Measurements from ENCODE around the gene VSTM4. TPM values are rescaled to one million over a fixed set of nuclear protein-coding genes. Genes with fewer than 3 reads are reported as not detected.

VSTM4 gene
- total RNA-seq, 4 donors from 2014 or later: 1.8 to 4.0 (median 2.6) TPM

GRCh38 chr10:48996329-48996728 lies 119.0 kb downstream of the VSTM4 start:
- no peak overlapping the region for H3K4me3 ChIP-seq
- intact Hi-C loops (cut with DNase I; ENCODE audit: low total_unique reads) (no loop called here), in situ Hi-C loops (cut with MboI; ENCODE audit: low sequenced_read_pairs in 4 of 4) (loop anchor here (25.0 kb wide), 3 partner anchors 366 to 516 kb away; partner anchors contain the start of gene DRGX (in 2 of the 4))
- no peaks in the 10 kb centered on the region for H3K36me3 ChIP-seq
- DNase-seq (no peak), ATAC-seq (no peak)
- TF ChIP-seq, protein P1, sequence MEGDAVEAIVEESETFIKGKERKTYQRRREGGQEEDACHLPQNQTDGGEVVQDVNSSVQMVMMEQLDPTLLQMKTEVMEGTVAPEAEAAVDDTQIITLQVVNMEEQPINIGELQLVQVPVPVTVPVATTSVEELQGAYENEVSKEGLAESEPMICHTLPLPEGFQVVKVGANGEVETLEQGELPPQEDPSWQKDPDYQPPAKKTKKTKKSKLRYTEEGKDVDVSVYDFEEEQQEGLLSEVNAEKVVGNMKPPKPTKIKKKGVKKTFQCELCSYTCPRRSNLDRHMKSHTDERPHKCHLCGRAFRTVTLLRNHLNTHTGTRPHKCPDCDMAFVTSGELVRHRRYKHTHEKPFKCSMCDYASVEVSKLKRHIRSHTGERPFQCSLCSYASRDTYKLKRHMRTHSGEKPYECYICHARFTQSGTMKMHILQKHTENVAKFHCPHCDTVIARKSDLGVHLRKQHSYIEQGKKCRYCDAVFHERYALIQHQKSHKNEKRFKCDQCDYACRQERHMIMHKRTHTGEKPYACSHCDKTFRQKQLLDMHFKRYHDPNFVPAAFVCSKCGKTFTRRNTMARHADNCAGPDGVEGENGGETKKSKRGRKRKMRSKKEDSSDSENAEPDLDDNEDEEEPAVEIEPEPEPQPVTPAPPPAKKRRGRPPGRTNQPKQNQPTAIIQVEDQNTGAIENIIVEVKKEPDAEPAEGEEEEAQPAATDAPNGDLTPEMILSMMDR (IDR thresholded peaks at IDR 0.05 in 4 of 5, conservative IDR thresholded peaks at IDR 0.05 in 1 of 5): no peak
- no peak for TF ChIP-seq POLR2A (IDR thresholded peaks at IDR 0.05)
- no peaks in the 10 kb centered on the region for H3K9me3 ChIP-seq
- H3K4me1 ChIP-seq: no peaks in the 10 kb centered on the region
- H3K27ac ChIP-seq: no peak overlapping the region
- H3K27me3 ChIP-seq: no peaks in the 10 kb centered on the region

GRCh38 chr10:48993627-48994026 lies 121.7 kb downstream of the VSTM4 start:
- in situ Hi-C loops (cut with MboI; ENCODE audit: low sequenced_read_pairs in 4 of 4) (loop anchor here (25.0 kb wide), 3 partner anchors 369 to 519 kb away; partner anchors contain the start of gene DRGX (in 2 of the 4)), intact Hi-C loops (cut with DNase I; ENCODE audit: low total_unique reads) (no loop called here)
- DNase-seq (no peak), ATAC-seq (no peak)
- no peaks in the 10 kb centered on the region for H3K4me1 ChIP-seq
- TF ChIP-seq, protein P1 (IDR thresholded peaks at IDR 0.05 in 4 of 5, conservative IDR thresholded peaks at IDR 0.05 in 1 of 5): no peak
- no peaks in the 10 kb centered on the region for H3K9me3 ChIP-seq
- no peaks in the 10 kb centered on the region for H3K27me3 ChIP-seq
- no peak overlapping the region for H3K27ac ChIP-seq
- H3K36me3 ChIP-seq: no peaks in the 10 kb centered on the region
- no peak overlapping the region for H3K4me3 ChIP-seq

DNA sequence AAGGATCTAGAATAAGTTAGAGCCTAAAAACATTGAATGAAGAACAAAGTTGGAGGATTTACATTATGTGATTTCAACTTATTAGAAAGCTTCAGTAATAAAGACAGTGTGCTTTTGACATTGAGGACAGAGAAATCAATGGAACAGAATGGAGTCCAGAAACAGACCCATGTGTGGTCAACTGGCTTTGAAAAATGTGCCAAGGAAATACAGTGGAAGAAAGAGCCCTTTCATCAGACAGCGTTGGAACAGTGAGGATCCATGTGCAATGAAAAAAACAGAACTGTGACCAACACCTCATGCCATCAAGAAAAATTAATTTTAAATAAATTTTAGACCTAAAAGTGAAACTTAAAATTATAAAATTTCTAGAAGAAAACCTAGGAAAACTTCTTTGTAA lies 125.1 kb downstream of the VSTM4 start:
- DNase-seq: no peak
- Histone ChIP-seq H3K27ac (no peak overlapping the region), H3K9me3 (no peaks in the 10 kb centered on the region), H3K4me1 (no peaks in the 10 kb centered on the region), H3K27me3 (no peaks in the 10 kb centered on the region), H3K4me3 (no peak overlapping the region), H3K36me3 (no peaks in the 10 kb centered on the region)
- ATAC-seq: no peak
- intact Hi-C loops (cut with DNase I; ENCODE audit: low total_unique reads): no loop called here
- TF ChIP-seq, protein P1 (IDR thresholded peaks at IDR 0.05 in 4 of 5, conservative IDR thresholded peaks at IDR 0.05 in 1 of 5): no peak
- TF ChIP-seq POLR2A (IDR thresholded peaks at IDR 0.05): no peak
- in situ Hi-C loops (cut with MboI; ENCODE audit: low sequenced_read_pairs in 4 of 4): loop anchor here (25.0 kb wide), 3 partner anchors 372 to 522 kb away; partner anchors contain the start of gene DRGX (in 2 of the 4)

DNA sequence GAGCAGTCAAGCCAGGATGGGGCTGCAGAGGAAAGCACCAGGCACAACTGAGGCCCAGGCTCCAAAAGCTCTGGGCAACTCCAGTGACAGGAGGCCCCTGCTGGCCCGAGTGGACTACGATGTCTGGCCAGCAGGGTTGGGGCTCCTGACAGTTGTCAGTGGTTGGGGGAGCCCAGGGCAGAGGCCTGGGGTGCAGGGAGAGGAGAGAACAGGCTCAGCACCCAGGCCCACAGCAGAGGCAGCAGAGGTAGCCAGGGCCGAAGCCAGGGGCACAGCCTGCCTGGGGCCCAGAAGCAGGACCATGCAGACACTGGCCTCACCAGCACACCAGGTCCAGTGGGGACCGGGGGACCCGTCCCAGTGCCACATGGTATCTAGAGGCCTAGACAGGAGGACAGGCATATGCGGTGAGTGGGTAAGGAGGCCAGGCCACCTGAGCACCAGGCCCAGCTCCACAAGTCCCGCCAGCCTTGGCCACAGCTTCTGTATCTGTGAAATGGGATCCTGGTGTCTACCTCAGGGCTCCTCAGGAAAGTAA lies 129.6 kb downstream of the VSTM4 start:
- Histone ChIP-seq H3K27me3 (no peaks in the 10 kb centered on the region), H3K9me3 (no peaks in the 10 kb centered on the region), H3K4me1 (no peaks in the 10 kb centered on the region), H3K36me3 (no peaks in the 10 kb centered on the region), H3K4me3 (no peak overlapping the region), H3K27ac (no peak overlapping the region)
- in situ Hi-C loops (cut with MboI; ENCODE audit: low sequenced_read_pairs in 4 of 4): loop anchor here (10.0 to 25.0 kb wide), 5 partner anchors 179 to 529 kb away; partner anchors contain the start of gene DRGX (in 2 of the 4)
- DNase-seq: no peak
- intact Hi-C loops (cut with DNase I; ENCODE audit: low total_unique reads): loop anchor here (10.0 kb wide), 2 partner anchors 129 to 429 kb away; partner anchors contain the start of gene VSTM4
- no peak for TF ChIP-seq POLR2A (IDR thresholded peaks at IDR 0.05)
- TF ChIP-seq, protein P1 (IDR thresholded peaks at IDR 0.05 in 4 of 5, conservative IDR thresholded peaks at IDR 0.05 in 1 of 5): no peak
- no peak for ATAC-seq
